GM12874 (cell line): Measurements from ENCODE around the gene ATG12.

ENCODE experiments used
- TF ChIP-seq, protein P1 (sequence below): IDR thresholded peaks from 2 replicates; pipeline ENCODE4 v1.5.1; 2011; ENCODE audit warnings: low read depth, mild to moderate bottlenecking, control low read depth, low read length, moderate library complexity; ENCODE audit not compliant: insufficient read depth

The ATG12 gene

DNA sequence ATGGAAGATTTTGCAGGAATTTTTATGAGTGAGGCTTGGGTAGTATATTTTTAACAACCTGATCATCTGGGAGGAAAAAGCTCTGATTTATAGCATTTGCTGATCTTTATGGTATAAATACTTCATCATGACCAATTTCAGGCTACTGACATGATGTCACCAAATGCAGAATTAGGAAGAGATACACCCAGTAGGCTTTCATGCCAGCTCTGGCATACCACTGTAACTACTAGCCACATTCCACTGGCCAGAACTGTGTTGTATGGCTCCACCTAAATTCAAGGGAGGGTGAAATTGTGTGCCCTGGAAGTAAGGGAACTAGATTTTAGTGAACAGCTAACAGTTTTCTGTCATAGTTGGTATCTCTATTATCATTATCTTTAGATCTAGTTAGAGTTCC, 18.0 kb upstream of the ATG12 start:
- TF ChIP-seq, protein P1, sequence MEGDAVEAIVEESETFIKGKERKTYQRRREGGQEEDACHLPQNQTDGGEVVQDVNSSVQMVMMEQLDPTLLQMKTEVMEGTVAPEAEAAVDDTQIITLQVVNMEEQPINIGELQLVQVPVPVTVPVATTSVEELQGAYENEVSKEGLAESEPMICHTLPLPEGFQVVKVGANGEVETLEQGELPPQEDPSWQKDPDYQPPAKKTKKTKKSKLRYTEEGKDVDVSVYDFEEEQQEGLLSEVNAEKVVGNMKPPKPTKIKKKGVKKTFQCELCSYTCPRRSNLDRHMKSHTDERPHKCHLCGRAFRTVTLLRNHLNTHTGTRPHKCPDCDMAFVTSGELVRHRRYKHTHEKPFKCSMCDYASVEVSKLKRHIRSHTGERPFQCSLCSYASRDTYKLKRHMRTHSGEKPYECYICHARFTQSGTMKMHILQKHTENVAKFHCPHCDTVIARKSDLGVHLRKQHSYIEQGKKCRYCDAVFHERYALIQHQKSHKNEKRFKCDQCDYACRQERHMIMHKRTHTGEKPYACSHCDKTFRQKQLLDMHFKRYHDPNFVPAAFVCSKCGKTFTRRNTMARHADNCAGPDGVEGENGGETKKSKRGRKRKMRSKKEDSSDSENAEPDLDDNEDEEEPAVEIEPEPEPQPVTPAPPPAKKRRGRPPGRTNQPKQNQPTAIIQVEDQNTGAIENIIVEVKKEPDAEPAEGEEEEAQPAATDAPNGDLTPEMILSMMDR: no peak

DNA sequence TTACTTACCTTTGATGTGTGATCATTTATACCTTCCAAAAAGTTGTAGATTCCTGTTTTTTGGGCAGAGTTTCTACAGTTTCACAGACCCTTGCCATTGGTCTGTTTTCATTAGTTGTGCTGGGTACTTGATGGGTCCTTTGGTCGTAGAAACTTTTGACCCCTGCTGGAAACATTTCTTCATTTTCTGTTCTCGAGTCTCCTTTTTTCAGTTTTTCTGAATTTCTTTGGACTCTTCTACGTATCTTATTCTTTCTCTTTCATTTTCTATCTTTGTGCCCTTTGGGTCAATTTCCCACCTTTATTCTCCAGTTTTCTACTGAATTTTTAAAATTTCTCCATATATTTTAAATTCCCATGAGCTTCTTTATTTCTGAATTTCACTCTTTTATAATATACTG, 17.0 kb upstream of the ATG12 start:
- TF ChIP-seq, protein P1: no peak

DNA sequence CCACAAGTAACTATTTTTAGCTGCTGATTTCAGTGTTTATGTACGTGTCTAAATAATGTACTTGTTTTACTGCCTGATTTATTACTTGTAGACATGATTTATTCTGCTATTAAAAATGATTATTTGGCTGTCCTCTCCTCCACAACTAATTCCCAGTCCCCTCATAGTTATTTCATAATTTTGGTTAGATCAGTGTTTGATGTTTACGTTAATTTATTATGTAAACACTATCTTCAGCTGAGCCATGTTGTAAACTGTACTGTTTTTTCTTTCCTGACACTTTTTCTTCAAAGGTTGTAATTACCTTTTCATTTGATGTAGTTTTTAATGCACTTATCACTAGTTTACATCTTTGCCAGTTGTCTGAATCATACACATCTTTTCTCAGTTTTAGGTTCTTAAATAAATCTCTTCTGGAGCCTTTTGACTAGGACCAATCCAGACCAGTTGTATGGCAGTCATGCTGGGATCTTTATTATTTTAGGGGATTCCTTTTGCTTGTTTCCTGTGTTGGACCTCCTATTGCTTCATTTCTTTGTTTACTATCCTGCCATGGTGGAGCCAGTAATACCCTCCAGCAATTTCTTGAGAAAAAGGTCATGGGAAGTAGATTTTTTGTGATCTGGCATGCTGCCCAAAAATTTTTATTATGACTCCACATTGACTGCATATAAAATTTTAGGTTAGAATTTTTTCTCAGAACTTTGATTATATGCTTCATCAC, 16.4 kb upstream of the ATG12 start:
- TF ChIP-seq, protein P1: no peak

DNA sequence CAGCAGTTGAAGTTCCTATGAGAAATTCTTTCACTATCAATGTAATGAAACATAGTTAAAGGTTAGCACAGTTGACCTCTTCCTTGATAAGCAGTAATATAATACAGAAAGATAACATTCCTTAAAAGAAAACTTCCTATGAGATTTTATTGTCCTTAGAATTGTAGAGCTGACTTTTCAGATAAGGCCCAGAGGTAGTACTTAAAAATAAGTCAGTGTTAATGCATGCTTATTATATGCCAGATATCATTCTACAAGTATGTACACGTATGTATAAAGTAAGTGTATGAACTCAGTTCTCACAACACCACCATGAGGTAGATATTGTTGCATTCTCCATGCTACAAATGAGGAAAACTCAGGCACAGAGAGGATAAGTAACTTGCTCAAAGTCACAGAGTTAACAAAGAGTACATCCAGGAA, 15.7 kb upstream of the ATG12 start:
- TF ChIP-seq, protein P1: no peak

DNA sequence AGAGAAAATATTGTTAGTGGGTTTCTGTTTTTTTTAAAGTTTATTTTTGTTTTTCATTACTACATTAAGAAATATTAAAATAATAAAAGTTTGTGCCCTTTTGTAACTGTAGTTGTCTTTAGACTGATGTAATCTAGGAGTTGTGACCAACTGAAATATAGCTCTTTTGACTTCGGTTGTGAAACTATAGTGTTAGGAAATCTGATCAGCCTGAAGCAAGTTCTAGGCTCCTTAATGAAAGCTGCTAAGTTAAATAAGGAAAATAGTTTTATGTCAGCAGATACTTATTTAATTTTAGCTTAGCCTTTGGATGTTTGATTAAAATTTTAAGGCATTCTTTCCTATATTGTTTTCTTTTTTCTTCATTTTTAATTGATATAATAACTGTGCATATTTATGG, 14.6 kb upstream of the ATG12 start:
- TF ChIP-seq, protein P1: no peak

DNA sequence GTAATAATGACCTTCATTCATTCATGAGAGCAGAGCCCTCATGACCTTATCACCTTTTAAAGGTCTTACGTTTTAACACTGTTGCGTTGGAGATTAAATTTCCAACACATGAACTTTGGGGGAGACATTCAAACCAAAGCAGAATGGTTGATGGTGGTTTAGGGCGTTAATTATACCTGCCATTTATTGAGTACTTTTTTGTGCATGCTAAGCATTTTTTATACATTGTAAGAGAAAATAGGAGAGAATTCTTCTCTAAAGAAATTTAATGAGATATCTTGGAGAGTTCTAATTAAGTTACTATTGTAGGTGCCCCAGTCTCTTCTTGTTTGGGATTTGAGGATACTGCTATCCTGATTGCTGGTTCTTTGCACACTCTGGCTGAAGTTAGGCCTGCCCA, 12.8 kb upstream of the ATG12 start:
- TF ChIP-seq, protein P1: no peak

DNA sequence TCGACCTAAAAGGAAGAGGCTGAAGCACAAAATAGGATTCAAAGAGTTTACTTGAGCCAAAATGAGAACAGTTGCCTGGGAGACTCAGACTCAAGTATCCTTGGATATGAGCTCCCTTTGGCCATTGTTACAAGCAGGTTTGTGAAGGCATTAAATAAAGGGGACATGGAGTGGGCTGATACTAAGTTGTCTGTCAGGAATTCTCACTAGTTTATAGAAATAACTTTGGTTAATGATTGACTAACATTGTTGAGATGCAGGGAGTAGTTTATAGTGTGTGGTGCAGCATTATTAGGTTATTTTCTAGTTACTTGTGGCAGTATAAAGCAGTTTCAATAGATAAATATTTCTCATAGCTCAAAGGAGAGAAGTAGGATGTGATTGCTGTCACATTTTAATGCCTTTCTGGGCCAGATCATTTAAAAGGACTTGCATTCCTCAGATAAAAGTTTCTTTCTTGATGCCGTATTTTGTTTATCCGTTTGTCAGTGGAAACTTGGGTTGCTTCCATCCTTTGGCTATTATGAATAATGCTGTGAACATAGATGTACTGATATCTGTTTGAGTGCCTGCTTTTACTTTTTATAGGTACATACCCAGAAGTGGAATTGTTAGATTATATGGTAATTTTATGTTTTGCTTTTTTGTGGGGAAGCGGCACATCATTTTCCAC, 9.5 kb upstream of the ATG12 start:
- TF ChIP-seq, protein P1: no peak
